H9 (cell line): ENCODE data around the gene GALNT15. TPM values are rescaled to one million over a fixed set of nuclear protein-coding genes. Genes with fewer than 3 reads are reported as not detected.

Experiments
- DNase-seq: peaks from one replicate; pipeline ENCODE4 v3.0.0-alpha.2; 2017
- H2AFZ ChIP-seq: one replicate; pipeline ENCODE4 v1.6.1; 2013; ENCODE audit warnings: mild to moderate bottlenecking, low read length, control low read depth, moderate library complexity
- H2AK5ac ChIP-seq: 2 replicates; pipeline ENCODE4 v1.6.1; 2013; ENCODE audit warnings: low read length, control low read depth, mixed read lengths; ENCODE audit not compliant: insufficient read length
- H2BK120ac ChIP-seq: one replicate; pipeline ENCODE4 v1.6.1; 2013; ENCODE audit warnings: low read depth, mild to moderate bottlenecking, low read length, control low read depth, inconsistent platforms; ENCODE audit not compliant: poor library complexity, severe bottlenecking
- H2BK12ac ChIP-seq: 2 replicates; pipeline ENCODE4 v1.6.1; 2013; ENCODE audit warnings: low read length, control low read depth, mixed read lengths, low read depth; ENCODE audit not compliant: insufficient read length
- H2BK15ac ChIP-seq: 2 replicates; pipeline ENCODE4 v1.6.1; 2013; ENCODE audit warnings: low read depth, low read length, control low read depth
- H2BK20ac ChIP-seq: one replicate; pipeline ENCODE4 v1.6.1; 2013; ENCODE audit warnings: low read depth, mild to moderate bottlenecking, low read length, control low read depth, inconsistent platforms; ENCODE audit not compliant: poor library complexity, severe bottlenecking
- H2BK5ac ChIP-seq: 2 replicates; pipeline ENCODE4 v1.6.1; 2013; ENCODE audit warnings: low read length, control low read depth, mixed read lengths; ENCODE audit not compliant: insufficient read length
- H3K14ac ChIP-seq: 2 replicates; pipeline ENCODE4 v1.6.1; 2013; ENCODE audit warnings: low read length, control low read depth; ENCODE audit not compliant: insufficient read depth
- H3K18ac ChIP-seq: 2 replicates; pipeline ENCODE4 v1.6.1; 2013; ENCODE audit warnings: low read depth, mild to moderate bottlenecking, mixed read lengths, low read length, control low read depth; ENCODE audit not compliant: insufficient read length
- H3K23ac ChIP-seq: 2 replicates; pipeline ENCODE4 v1.6.1; 2013; ENCODE audit warnings: low read length, control low read depth, mixed read lengths, low read depth; ENCODE audit not compliant: insufficient read length
- H3K23me2 ChIP-seq: 2 replicates; pipeline ENCODE4 v1.6.1; 2013; ENCODE audit warnings: low read depth, mild to moderate bottlenecking, mixed read lengths, low read length, control low read depth; ENCODE audit not compliant: insufficient read length, poor library complexity, severe bottlenecking
- H3K27ac ChIP-seq: 2 replicates; pipeline ENCODE4 v1.5.1; 2013; ENCODE audit warnings: low read length, control low read depth, mixed read lengths, low read depth; ENCODE audit not compliant: insufficient read length
- H3K27me3 ChIP-seq: 2 replicates; pipeline ENCODE4 v1.6.1; 2013; ENCODE audit warnings: low read length, control low read depth, inconsistent platforms; ENCODE audit not compliant: insufficient read depth
- H3K4ac ChIP-seq: 2 replicates; pipeline ENCODE4 v1.6.1; 2013; ENCODE audit warnings: low read depth, mild to moderate bottlenecking, control low read depth, inconsistent platforms, low read length, moderate library complexity
- H3K4me1 ChIP-seq: 2 replicates; pipeline ENCODE4 v1.6.1; 2013; ENCODE audit warnings: low read length, control low read depth, inconsistent platforms; ENCODE audit not compliant: insufficient read depth
- H3K4me2 ChIP-seq: 2 replicates; pipeline ENCODE4 v1.6.1; 2013; ENCODE audit warnings: low read length, control low read depth, mixed read lengths; ENCODE audit not compliant: insufficient read length, insufficient read depth
- H3K56ac ChIP-seq: 2 replicates; pipeline ENCODE4 v1.6.1; 2013; ENCODE audit warnings: low read depth, mild to moderate bottlenecking, mixed read lengths, low read length, control low read depth; ENCODE audit not compliant: insufficient read length
- H3K79me1 ChIP-seq: 2 replicates; pipeline ENCODE4 v1.6.1; 2013; ENCODE audit warnings: low read depth, mild to moderate bottlenecking, moderate library complexity, low read length, control low read depth, inconsistent platforms; ENCODE audit not compliant: insufficient read depth, poor library complexity, severe bottlenecking
- H3K79me2 ChIP-seq: 2 replicates; pipeline ENCODE4 v1.6.1; 2013; ENCODE audit warnings: low read length, control low read depth, inconsistent platforms; ENCODE audit not compliant: insufficient read depth
- H3K9ac ChIP-seq: 2 replicates; pipeline ENCODE4 v1.6.1; 2013; ENCODE audit warnings: low read length, control low read depth, mixed read lengths; ENCODE audit not compliant: insufficient read length; ENCODE audit errors: extremely low read depth
- H3K9me3 ChIP-seq: one replicate; pipeline ENCODE4 v1.6.1; 2013; ENCODE audit warnings: low read depth, low read length, inconsistent platforms; ENCODE audit not compliant: control insufficient read depth
- H3T11ph ChIP-seq: one replicate; pipeline ENCODE4 v1.6.1; 2013; ENCODE audit warnings: mild to moderate bottlenecking, low read length, control low read depth, inconsistent platforms
- H4K20me1 ChIP-seq: one replicate; pipeline ENCODE4 v1.6.1; 2013; ENCODE audit not compliant: control insufficient read depth, insufficient read length, insufficient read depth
- H4K5ac ChIP-seq: 2 replicates; pipeline ENCODE4 v1.6.1; 2013; ENCODE audit warnings: low read depth, mild to moderate bottlenecking, mixed read lengths, low read length, control low read depth; ENCODE audit not compliant: insufficient read length
- H4K8ac ChIP-seq: replicated peaks from 2 replicates; pipeline ENCODE4 v1.6.1; 2013; ENCODE audit warnings: low read length, control low read depth, mixed read lengths, low read depth; ENCODE audit not compliant: insufficient read length
- H4K91ac ChIP-seq: 2 replicates; pipeline ENCODE4 v1.6.1; 2013; ENCODE audit warnings: low read depth, mild to moderate bottlenecking, moderate library complexity, mixed read lengths, low read length, control low read depth; ENCODE audit not compliant: insufficient read length
- H3K27ac Mint-ChIP-seq, 3 experiments: 2 replicates in 2 of 3; 3 replicates in 1 of 3; pipeline ENCODE4 v1.8.0; 2020 to 2021; ENCODE audit warnings: mixed read lengths in 3 of 3, mild to moderate bottlenecking in 1 of 3, moderate library complexity in 1 of 3
- H3K27me3 Mint-ChIP-seq: 2 replicates; pipeline ENCODE4 v1.8.0; 2021; ENCODE audit warnings: low read depth, mild to moderate bottlenecking, moderate library complexity, mixed read lengths
- H3K36me3 Mint-ChIP-seq, 3 experiments: 2 replicates in 2 of 3; 3 replicates in 1 of 3; pipeline ENCODE4 v1.8.0; 2020 to 2021; ENCODE audit warnings: low read depth in 3 of 3, mixed read lengths in 3 of 3; ENCODE audit not compliant: insufficient read depth in 1 of 3
- H3K4me1 Mint-ChIP-seq, 2 experiments: 2 replicates each; pipeline ENCODE4 v1.8.0; 2020; ENCODE audit warnings: mixed read lengths in 2 of 2
- H3K4me3 Mint-ChIP-seq, 2 experiments: 2 replicates in 1 of 2; 3 replicates in 1 of 2; pipeline ENCODE4 v1.8.0; 2020 to 2021; ENCODE audit warnings: mild to moderate bottlenecking in 2 of 2, mixed read lengths in 2 of 2, moderate library complexity in 1 of 2
- H3K9me3 Mint-ChIP-seq, 2 experiments: 2 replicates in 1 of 2; 3 replicates in 1 of 2; pipeline ENCODE4 v1.8.0; 2020; ENCODE audit warnings: mild to moderate bottlenecking in 2 of 2, mixed read lengths in 2 of 2, moderate library complexity in 1 of 2
- CTCF ChIP-seq: fragments of 200-600 bp; sonication (generic); conservative IDR thresholded peaks from 3 replicates; pipeline ENCODE4 v1.8.0; 2021; ENCODE audit warnings: antibody characterized with exemption, mild to moderate bottlenecking
- WGBS: extraction: QIAGEN DNeasy Blood & Tissue Kit; methylation state at CpG from one replicate; pipeline ENCODE4 v1.1.7; 2013; ENCODE audit warnings: missing lambda C conversion rate, low lambda C conversion rate, mixed read lengths; ENCODE audit not compliant: insufficient read length; ENCODE audit errors: extremely low coverage; 5-methylcytosine and 5-hydroxymethylcytosine counted together
- total RNA-seq: library from RNA; stranded (reverse); gene quantifications from 2 replicates; pipeline ENCODE4 v1.2.1, GENCODE V29; 2021

Gene GALNT15
- total RNA-seq, 1 experiment from 2014 or later: 0.04 TPM

GRCh38 chr3:16204751-16205150 is 30.3 kb downstream of the GALNT15 start:
- H3K9me3 Mint-ChIP-seq: no peaks in the 10 kb centered on the region
- H4K5ac ChIP-seq: no peak overlapping the region
- H2BK120ac ChIP-seq: no peak overlapping the region
- H3K23ac ChIP-seq: no peak overlapping the region
- H3K56ac ChIP-seq: no peak overlapping the region
- H3K9ac ChIP-seq: no peak overlapping the region
- no peak overlapping the region for H2AFZ ChIP-seq
- H2AK5ac ChIP-seq: no peak overlapping the region
- no peak overlapping the region for H3K4me2 ChIP-seq
- no peak overlapping the region for H3K4ac ChIP-seq
- no peak overlapping the region for H2BK20ac ChIP-seq
- no peak overlapping the region for H2BK12ac ChIP-seq
- TF ChIP-seq CTCF: no peak
- no peaks in the 10 kb centered on the region for H3K27me3 ChIP-seq
- no peak overlapping the region for H3T11ph ChIP-seq
- no peak overlapping the region for H2BK15ac ChIP-seq
- no peaks in the 10 kb centered on the region for H3K36me3 Mint-ChIP-seq
- H4K91ac ChIP-seq: no peak overlapping the region
- H2BK5ac ChIP-seq: no peak overlapping the region
- H3K4me3 Mint-ChIP-seq: no peak overlapping the region
- peaks cover 11 to 13% of the 10 kb centered on the region in 2 experiments for H3K4me1 Mint-ChIP-seq
- H3K9me3 ChIP-seq: no peaks in the 10 kb centered on the region
- no peak for DNase-seq
- H3K79me1 ChIP-seq: no peaks in the 10 kb centered on the region
- no peak overlapping the region for H4K8ac ChIP-seq
- H3K27ac ChIP-seq: no peak overlapping the region
- no CpG with 5 or more reads among the region's 14 CpGs for WGBS
- H3K18ac ChIP-seq: no peak overlapping the region
- no peaks in the 10 kb centered on the region for H4K20me1 ChIP-seq
- H3K23me2 ChIP-seq: no peaks in the 10 kb centered on the region
- H3K14ac ChIP-seq: no peak overlapping the region
- H3K27ac Mint-ChIP-seq: no peak overlapping the region
- peaks cover 5% of the 10 kb centered on the region for H3K27me3 Mint-ChIP-seq
- no peaks in the 10 kb centered on the region for H3K79me2 ChIP-seq
- H3K4me1 ChIP-seq: peaks cover 2% of the 10 kb centered on the region; the same call in 1 of the 2 replicates
